ENCODE results near the gene C1QTNF5.
A peak's percentile ranks its signal among the peaks of the same experiment; 100 is the strongest.

C1QTNF5 gene

GRCh38 chr11:119340335-119341221 is at the start of gene C1QTNF5:
C1QTNF5 (minus strand) TSS chr11:119340883; CDS start chr11:119340397, 486 bp downstream.
- ChIA-PET POLR2A (interaction anchor here (0.6 to 1.1 kb wide), 3 partner anchors 19 to 239 kb away, joined by 3 to 7 read pairs (median 4); partner anchors contain the start of gene DPAGT1), CTCF (interaction anchor here (0.6 to 7.2 kb wide), 28 partner anchors 7 to 653 kb away, joined by 3 to 160 read pairs (median 4); partner anchors contain the start of genes MCAM, MFRP and USP2)
- peaks cover 0 to 16% of the 10 kb centered on the region in 2 experiments; a peak in 1 of 3 replicates for H3K36me3 ChIP-seq (ENCODE audit: control insufficient read depth in 2 of 2, insufficient read depth in 1 of 2, low read length in 2 of 2)
- no peaks in the 10 kb centered on the region; the same call in 1 of the 2 replicates for H3K4me1 ChIP-seq (ENCODE audit: control insufficient read depth, insufficient read depth, low read length)
- TF ChIP-seq ZBTB26 (tag by site-specific recombination; optimal IDR thresholded peaks at IDR 0.05) (no peak), ZNF292 (tag by site-specific recombination; IDR thresholded peaks at IDR 0.05; ENCODE audit: borderline replicate concordance, low read depth) (no peak), FEZF1 (tag by site-specific recombination; IDR thresholded peaks at IDR 0.05) (no peak), HOXC10 (CRISPR knock-in tag; IDR thresholded peaks at IDR 0.05) (no peak), ZNF555 (tag by site-specific recombination; conservative IDR thresholded peaks at IDR 0.05) (no peak), ZNF223 (tag by site-specific recombination; IDR thresholded peaks at IDR 0.05) (no peak), ZNF585B (tag by site-specific recombination; IDR thresholded peaks at IDR 0.05) (no peak), ZNF518A (tag by site-specific recombination; conservative IDR thresholded peaks at IDR 0.05; ENCODE audit: low read depth) (no peak), ZNF37A (tag by site-specific recombination; IDR thresholded peaks at IDR 0.05) (no peak), ZNF548 (tag by site-specific recombination; IDR thresholded peaks at IDR 0.05) (no peak), ZNF624 (tag by site-specific recombination; IDR thresholded peaks at IDR 0.05) (no peak), ZNF558 (tag by site-specific recombination; IDR thresholded peaks at IDR 0.05) (no peak), GLIS1 (tag by site-specific recombination; IDR thresholded peaks at IDR 0.05) (no peak), KLF8 (tag by site-specific recombination; IDR thresholded peaks at IDR 0.05) (no peak), ZNF785 (tag by site-specific recombination; IDR thresholded peaks at IDR 0.05) (no peak), ZNF23 (tag by site-specific recombination; IDR thresholded peaks at IDR 0.05; ENCODE audit: borderline replicate concordance) (no peak), ZFP41 (tag by site-specific recombination; IDR thresholded peaks at IDR 0.05; ENCODE audit: borderline replicate concordance) (no peak), WT1 (tag by site-specific recombination; IDR thresholded peaks at IDR 0.05) (no peak)
- TF ChIP-seq, protein P1, sequence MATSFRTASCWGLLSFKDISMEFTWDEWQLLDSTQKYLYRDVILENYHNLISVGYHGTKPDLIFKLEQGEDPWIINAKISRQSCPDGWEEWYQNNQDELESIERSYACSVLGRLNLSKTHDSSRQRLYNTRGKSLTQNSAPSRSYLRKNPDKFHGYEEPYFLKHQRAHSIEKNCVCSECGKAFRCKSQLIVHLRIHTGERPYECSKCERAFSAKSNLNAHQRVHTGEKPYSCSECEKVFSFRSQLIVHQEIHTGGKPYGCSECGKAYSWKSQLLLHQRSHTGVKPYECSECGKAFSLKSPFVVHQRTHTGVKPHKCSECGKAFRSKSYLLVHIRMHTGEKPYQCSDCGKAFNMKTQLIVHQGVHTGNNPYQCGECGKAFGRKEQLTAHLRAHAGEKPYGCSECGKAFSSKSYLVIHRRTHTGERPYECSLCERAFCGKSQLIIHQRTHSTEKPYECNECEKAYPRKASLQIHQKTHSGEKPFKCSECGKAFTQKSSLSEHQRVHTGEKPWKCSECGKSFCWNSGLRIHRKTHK (tag by site-specific recombination; IDR thresholded peaks at IDR 0.05), result no peak
- H3K4me3 ChIP-seq (ENCODE audit: low read depth, low read length), result peak within 1 kb of the TSS; percentile 26
- H3K27ac ChIP-seq (ENCODE audit: extremely low read depth, low read depth, low read length), result no peak within 1 kb of the TSS; the same call in 1 of the 2 replicates
- no peaks in the 10 kb centered on the region for H3K9me3 ChIP-seq (ENCODE audit: control insufficient read depth, insufficient read depth, low read depth, low read length)
